CD4-positive, alpha-beta T cell treated with Interferon gamma for 1 hour (primary cell): ENCODE measurements around the gene SPATA3.

ENCODE experiments used
- DNase-seq: peaks from one replicate; pipeline ENCODE4 v3.0.0-alpha.2; 2020

SPATA3 gene

GRCh38 chr2:230968921-230969658 lies 26.8 kb upstream of the SPATA3 start:
- DNase-seq = no peak

DNA sequence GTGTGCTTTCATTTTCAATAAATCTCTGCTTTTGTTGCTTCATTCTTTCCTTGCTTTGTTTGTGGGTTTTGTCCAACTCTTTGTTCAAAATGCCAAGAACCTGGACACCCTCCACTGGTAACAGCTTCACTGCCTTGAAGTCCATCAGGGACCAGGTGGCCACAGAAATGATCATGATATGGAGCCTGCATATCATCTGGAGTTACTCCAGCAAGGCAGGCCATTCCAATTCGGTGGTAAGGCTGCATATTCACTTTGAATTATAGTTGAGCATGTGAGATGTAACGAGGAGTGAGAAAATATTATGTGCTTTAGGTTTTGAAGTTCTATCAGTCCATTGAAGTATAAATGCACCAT lies 26.3 kb upstream of the SPATA3 start:
- DNase-seq = no peak

DNA sequence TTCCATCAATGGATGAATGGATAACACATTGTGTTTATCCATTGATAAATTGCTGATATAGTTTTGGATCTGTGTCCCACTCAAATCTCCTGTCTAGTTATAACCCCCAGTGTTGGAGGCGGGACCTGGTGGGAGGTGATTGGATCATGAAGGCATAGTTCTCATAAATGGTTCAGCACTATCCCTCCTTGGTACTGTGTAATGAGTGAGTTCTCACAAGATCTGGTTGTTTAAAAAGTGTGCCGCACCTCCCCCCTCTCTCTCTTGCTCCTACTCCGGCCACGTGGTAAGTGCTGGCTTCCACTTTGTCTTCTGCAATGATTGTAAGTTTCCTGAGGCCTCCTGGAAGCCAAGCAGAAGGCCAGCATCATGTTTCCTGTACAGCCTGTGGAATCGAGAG lies 23.9 kb upstream of the SPATA3 start:
- no peak for DNase-seq

DNA sequence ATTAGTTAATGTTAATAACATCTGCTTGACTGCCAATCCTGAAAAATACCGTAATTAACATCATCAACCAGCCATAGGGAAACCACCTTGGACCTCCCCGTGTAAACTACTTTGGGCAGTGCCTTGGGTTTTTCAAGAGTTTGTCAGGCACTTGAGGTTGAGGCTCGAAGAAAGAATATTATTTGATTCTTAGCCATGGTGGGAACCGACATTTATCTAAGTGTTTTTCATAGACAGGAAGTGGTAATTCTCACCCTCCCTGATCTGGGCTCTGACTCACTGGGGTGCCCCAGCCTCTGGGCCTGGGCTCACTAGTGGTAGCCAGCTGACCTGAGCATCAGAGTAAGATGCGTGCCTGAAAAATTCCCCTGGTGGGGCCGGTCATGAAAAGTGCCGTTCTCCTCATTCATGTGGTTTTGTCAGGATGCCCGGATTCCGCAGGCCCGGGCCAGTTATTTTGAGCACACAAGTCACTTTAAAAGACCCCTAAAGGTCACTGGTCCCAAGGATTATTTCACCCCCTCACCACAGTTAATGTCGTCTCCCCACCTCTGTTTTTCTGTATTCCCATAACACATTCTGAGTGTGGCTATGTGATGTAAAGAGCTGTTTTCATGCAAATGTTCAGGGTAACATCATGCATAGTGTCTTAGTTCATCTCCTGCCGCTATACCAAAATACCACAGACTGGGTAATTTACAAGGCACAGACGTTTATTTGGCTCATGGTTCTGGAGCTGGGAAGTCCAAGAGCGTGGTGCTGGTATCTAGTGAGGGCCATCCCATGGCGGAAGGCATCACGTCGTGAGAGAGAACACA lies 21.6 kb upstream of the SPATA3 start:
- peak; percentile 76 for DNase-seq

DNA sequence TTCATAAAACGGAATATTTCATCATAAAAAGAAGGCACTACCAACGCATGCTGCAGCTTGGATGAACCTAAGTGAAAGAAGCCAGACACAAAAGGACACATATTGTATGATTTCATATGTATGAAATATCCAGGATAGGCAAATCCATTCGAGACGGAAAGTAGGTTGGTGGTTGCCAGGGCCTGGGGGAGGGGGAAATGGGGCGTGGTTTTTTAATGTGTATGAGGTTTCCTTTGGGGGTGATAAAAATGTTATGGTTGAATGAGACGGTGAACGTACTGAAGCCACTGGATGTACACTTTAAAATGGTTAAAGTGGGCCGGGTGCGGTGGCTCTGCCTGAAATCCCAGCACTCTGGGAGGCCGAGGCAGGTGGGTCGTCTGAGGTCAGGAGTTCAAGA lies 20.0 kb upstream of the SPATA3 start:
- no peak for DNase-seq

- no peak for DNase-seq
These were observed 19.2 kb upstream of the SPATA3 start for GRCh38 chr2:230976671-230977171.

DNA sequence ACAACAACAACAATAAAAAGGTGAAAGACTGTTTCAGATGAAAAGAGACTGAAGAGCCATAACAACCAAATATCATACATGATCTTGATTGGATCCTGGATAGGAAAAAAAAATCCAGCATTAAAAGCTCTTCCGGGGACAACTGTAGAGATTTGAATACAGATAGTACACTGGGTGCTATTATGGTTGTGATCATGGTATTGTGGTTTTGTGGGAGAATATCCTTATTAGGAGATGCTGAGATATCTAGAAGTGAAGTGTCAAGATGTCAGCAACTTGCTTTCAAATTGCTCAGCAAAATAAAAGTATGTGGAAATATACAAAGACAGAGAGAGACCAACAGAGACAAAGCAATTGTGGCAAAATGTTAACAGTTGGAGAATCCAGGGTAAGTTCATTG lies 15.5 kb upstream of the SPATA3 start:
- DNase-seq = no peak

- no peak for DNase-seq
These were observed 14.2 kb upstream of the SPATA3 start for GRCh38 chr2:230981704-230982103.

DNA sequence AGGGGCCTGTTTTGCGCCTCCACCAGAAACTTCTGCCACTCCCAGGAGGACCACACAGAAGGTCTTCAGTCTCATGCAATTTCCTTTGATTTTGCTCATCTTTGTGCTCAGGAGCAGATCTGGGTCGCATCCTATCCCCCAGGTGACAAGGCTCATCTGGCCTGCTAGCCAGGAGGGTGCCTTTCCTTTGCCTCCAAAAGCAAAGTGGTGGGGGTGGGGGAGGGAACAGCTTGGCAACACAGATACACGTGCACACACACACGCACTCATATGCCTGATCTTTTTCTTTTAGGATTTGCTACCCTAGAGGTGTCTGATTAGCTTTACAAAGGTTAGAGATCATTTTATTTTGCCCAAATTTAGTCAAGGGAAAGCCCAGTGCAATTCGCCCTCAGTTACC lies 13.8 kb upstream of the SPATA3 start:
- no peak for DNase-seq

DNA sequence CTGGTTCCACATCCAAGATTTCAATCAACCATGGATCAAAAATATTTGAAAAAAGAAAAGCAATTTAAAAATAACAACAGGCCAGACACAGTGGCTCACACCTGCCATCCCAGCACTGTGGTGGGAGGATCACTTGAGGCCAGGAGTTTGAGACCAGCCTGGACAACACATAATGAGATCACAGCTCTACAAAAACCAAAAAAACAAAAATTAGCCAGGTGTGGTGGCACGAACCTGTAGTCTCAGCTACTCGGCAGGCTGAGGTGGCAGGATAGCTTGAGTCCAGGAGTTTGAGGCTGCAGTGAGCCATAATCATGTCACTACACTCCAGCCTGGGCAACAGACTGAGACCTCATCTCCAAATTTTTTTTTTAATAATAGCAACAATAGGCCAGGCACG lies 13.4 kb upstream of the SPATA3 start:
- DNase-seq = no peak

- no peak for DNase-seq
These were observed 12.4 kb upstream of the SPATA3 start for GRCh38 chr2:230983566-230983965.

DNA sequence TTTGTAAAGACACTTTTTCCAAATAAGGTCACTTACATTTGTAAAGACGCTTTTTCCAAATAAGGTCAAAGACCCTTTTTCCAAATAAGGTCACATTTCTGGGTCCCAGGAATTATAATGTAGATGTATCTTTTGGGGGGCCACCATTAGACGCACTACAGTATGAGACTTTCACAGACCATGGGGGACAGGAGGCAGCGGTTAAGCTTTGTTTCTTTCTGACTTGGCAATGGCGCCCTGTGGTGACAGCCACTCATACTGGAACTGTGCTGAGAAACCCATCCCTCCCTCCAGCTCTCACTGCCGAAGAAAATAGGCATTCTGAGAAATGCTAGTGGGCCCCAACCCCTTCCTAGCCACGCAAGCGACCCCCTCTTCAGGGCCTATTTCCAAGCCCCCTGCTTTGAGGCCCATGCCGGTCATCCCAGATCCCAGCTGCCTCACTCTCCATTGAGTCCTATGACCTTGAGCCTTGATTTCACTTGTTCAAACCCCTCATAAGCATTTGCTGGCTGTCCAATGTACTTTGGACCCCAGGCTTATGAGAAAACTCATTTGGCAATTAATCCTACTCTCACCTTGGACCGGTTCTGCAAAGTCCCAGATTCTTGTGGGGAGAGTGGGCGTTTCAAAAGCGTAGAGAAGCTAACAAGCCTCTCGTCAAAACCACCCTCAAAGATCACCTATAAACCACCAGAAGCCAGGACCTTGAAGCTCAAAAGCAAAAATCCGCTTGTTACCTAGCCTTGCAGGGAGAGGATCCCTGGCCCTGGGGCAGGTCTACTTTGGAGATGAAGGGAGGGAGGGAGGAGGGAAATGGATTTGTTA lies 11.3 kb upstream of the SPATA3 start:
- no peak for DNase-seq

- DNase-seq = no peak
These were observed 10.2 kb upstream of the SPATA3 start for GRCh38 chr2:230985519-230986231.

- no peak for DNase-seq
These were observed 9.3 kb upstream of the SPATA3 start for GRCh38 chr2:230986520-230987136.

GRCh38 chr2:230987137-230988020 lies 8.5 kb upstream of the SPATA3 start:
- DNase-seq = peak; percentile 64

DNA sequence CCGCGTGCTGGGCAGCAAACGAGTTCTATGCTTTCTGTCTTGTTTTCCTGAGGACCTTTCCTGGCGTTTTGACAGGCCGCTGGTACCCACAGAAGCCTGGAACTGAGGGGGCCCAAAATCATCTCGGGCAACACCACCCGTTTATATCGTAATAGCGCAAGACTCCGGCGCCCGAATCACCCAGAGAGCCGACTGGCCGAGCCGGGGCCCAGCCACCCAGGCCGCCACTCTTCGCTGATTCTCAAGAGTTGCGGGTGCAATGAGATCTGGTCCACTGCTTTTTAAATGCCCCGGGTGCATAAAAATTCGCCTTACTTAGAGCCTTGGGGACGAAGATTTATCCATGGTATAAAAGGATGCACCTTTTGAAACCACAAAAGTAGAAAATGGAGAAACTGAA lies 6.2 kb upstream of the SPATA3 start:
- DNase-seq = no peak

- DNase-seq = no peak
These were observed 5.6 kb upstream of the SPATA3 start for GRCh38 chr2:230990131-230990898.

DNA sequence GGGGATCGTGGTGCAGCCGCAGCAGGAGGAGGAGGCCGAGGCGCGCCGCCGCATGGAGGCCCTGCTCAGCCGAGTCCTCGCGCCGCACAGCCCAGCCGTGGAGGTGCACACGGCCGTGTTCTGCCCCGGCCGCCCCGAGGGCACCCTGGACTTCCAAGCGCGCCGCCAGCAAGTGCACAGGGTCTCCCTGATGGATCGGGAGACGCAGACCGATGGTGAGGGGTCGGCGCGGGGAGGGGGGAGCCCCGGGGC lies 5.1 kb upstream of the SPATA3 start:
- DNase-seq = no peak

DNA sequence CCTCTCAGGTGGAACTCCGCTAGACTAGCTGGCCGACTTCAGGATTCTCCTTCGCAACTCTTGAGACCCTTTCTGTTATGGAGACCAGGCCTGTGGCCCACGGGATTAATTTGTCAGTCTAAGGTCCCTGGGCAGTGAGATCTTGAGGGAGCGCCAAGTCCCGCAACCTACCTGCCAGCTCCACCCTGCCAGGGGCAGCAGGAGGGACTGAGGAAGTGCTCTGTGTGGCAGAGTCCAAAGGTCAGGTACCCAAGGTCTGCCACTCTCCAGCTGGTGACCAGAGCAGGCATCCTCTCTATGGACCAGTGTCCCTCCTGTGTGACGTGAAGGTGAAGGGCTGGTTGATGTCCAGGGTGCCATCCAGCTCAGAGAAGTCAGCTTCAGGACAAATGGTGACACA lies 4.3 kb upstream of the SPATA3 start:
- no peak for DNase-seq

DNA sequence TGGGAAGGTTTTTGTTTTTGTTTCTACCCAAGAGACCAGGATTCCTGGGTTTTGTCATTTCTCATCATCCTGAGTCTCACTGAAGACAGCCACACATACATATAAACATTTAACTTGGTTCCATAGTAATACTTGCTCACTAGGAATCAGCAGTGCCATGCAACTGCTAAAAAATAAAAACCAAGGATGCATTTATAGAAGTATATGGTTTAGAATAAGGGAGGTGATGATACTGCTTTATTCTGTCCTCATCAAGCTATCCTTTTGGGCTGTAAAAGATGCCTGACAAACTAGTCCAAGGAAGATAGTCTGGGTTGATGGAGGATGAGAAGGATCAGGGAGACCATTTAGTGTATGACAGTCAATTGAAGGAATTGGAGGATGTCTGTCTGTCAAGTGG lies 740 bp downstream of the SPATA3 start:
- no peak for DNase-seq

DNA sequence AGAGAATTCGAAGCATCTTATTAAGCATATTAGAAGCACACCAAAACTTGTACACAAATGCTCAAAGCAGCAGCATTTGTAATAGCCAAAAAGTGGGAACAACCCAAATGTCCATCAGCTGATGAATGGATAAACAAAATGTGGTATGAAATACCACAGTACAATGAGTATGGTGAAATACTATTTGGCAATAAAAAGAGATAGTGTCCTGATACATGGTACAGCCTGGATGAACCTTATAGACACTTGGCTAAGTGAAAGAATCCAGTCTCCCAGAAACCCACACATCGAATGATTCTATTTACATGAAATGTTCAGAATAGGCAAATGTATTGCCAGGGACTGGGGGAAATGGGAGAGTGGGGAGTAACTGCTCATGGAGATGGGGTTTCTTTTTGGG lies 3.0 kb downstream of the SPATA3 start:
- no peak for DNase-seq
